HUES6 (cell line): ENCODE measurements around the gene IFIT5.
"Not testable (repeated sequence)": the region's sequence is repeated elsewhere in the genome, so short reads cannot be mapped to it uniquely, and the experiment has no call there.

ENCODE experiments used
- H3K27ac ChIP-seq: 2 replicates; pipeline ENCODE4 v1.7.0; 2013; ENCODE audit warnings: low read depth, mild to moderate bottlenecking, low read length, inconsistent platforms
- H3K27me3 ChIP-seq: 2 replicates; pipeline ENCODE4 v1.6.1; 2013; ENCODE audit warnings: low read length; ENCODE audit not compliant: control insufficient read depth, insufficient read depth
- H3K36me3 ChIP-seq: 2 replicates; pipeline ENCODE4 v1.6.1; 2013; ENCODE audit warnings: low read length; ENCODE audit not compliant: control insufficient read depth, insufficient read depth
- H3K4me1 ChIP-seq: 2 replicates; pipeline ENCODE4 v1.6.1; 2013; ENCODE audit warnings: low read length; ENCODE audit not compliant: control insufficient read depth, insufficient read depth
- H3K4me3 ChIP-seq: 2 replicates; pipeline ENCODE4 v1.5.1; 2013; ENCODE audit warnings: low read depth, low read length
- H3K9ac ChIP-seq: one replicate; pipeline ENCODE4 v1.6.1; 2013; ENCODE audit warnings: mild to moderate bottlenecking, low read length
- H3K9me3 ChIP-seq: 2 replicates; pipeline ENCODE4 v1.6.1; 2013; ENCODE audit warnings: low read depth, low read length; ENCODE audit not compliant: control insufficient read depth, insufficient read depth

IFIT5 gene

DNA sequence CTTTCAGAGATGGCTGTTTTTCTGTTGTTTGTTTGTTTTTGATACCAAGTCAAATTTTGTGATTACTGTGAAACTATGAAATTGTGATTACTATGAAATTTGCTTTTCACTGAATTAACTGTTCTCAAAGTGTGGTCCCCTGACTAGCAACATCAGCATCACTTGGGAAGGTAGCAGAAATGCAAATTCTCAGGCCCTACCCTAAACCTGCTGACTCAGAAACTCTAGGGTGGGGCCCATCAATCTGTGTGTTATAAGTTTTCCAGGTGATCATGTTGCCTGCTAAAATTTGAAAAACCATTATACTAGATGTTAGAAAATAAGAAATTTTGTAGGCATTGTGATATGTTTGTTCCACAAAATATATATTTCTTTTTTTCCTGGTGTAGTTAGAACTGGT is 35.3 kb upstream of the IFIT5 start:
- no peaks in the 10 kb centered on the region for H3K27me3 ChIP-seq
- H3K9ac ChIP-seq: no peak overlapping the region
- no peak overlapping the region for H3K27ac ChIP-seq
- no peaks in the 10 kb centered on the region for H3K36me3 ChIP-seq
- peaks cover 2% of the 10 kb centered on the region; the same call in 1 of the 2 replicates for H3K4me1 ChIP-seq
- no peaks in the 10 kb centered on the region for H3K9me3 ChIP-seq
- no peak overlapping the region for H3K4me3 ChIP-seq

- no peak overlapping the region for H3K4me3 ChIP-seq
Measured at GRCh38 chr10:89382757-89383156, 31.6 kb upstream of the IFIT5 start.

GRCh38 chr10:89384474-89385340 is 29.7 kb upstream of the IFIT5 start:
- H3K27ac ChIP-seq: no peak overlapping the region
- no peaks in the 10 kb centered on the region for H3K9me3 ChIP-seq
- no peak overlapping the region for H3K4me3 ChIP-seq
- peaks cover 15% of the 10 kb centered on the region for H3K4me1 ChIP-seq
- no peaks in the 10 kb centered on the region for H3K27me3 ChIP-seq
- no peak overlapping the region for H3K9ac ChIP-seq
- H3K36me3 ChIP-seq: no peaks in the 10 kb centered on the region

More at GRCh38 chr10:89382757-89383156, 31.6 kb upstream of the IFIT5 start:
- H3K27me3 ChIP-seq: no peaks in the 10 kb centered on the region
- peaks cover 17% of the 10 kb centered on the region for H3K4me1 ChIP-seq
- no peak overlapping the region for H3K9ac ChIP-seq
- H3K27ac ChIP-seq: no peak overlapping the region
- H3K36me3 ChIP-seq: no peaks in the 10 kb centered on the region
- no peaks in the 10 kb centered on the region for H3K9me3 ChIP-seq

DNA sequence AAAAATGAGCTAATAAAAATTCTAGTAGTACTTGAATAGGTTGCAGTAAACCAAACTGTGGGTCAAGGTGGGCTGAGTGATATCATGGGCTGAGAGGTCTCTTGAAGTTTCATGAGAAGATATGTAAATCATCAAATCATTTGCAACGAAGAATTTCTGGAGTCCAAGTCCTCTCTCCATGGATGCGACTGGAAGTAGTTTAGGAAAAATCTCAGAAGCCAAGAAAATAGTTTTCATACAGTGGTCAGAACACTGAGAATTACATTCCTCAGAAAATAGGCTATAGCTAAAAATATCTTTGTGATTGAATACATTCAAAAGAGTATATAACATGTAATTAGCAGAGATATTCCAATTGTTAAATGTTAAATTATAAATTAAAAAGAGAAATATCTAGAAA is 25.6 kb upstream of the IFIT5 start:
- Histone ChIP-seq H3K4me3 (no peak overlapping the region), H3K27me3 (no peaks in the 10 kb centered on the region), H3K36me3 (no peaks in the 10 kb centered on the region), H3K27ac (no peak overlapping the region), H3K9me3 (no peaks in the 10 kb centered on the region), H3K9ac (no peak overlapping the region), H3K4me1 (peaks cover 26% of the 10 kb centered on the region)

DNA sequence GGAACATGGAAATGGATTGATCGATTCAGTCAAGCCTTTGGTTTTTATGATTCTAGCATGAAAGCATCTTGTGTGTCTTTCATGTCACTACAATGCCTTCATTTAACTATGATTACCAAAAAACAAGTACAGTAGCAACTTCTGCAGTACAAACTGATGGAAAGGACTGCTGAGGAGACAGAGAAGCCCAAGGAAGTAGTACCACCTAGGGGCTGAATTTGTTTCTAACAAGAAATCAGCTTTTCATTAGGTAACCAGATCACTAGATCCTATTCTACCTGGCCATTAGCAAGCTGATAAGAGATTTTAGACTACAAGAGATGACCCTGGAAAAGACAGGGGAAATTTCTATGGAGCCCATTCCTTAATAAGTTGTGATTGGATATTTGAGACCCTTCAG is 25.1 kb upstream of the IFIT5 start:
- no peak overlapping the region for H3K27ac ChIP-seq
- H3K4me3 ChIP-seq: no peak overlapping the region
- no peaks in the 10 kb centered on the region for H3K9me3 ChIP-seq
- no peaks in the 10 kb centered on the region for H3K27me3 ChIP-seq
- H3K4me1 ChIP-seq: peaks cover 26% of the 10 kb centered on the region
- H3K9ac ChIP-seq: no peak overlapping the region
- no peaks in the 10 kb centered on the region for H3K36me3 ChIP-seq

GRCh38 chr10:89390476-89391225 is 23.7 kb upstream of the IFIT5 start:
- Histone ChIP-seq H3K9me3 (no peaks in the 10 kb centered on the region), H3K4me1 (peaks cover 21% of the 10 kb centered on the region), H3K4me3 (no peak overlapping the region), H3K36me3 (no peaks in the 10 kb centered on the region), H3K27me3 (no peaks in the 10 kb centered on the region), H3K9ac (no peak overlapping the region), H3K27ac (no peak overlapping the region)

DNA sequence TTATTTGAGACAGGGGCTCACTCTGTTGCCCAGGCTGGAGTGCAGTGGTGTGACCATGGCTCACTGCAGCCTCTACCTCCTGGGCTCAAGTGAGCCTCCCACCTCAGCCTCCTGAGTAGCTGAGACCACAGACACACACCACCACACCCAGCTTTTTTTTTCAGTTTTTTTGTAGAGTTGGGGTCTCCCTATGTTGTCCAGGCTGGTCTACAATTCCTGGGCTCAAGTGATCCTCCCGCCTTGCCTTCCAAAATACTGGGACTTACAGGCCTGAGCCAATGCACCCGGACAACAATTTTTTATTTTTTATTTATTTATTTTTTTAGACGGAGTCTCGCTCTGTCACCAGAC is 23.2 kb upstream of the IFIT5 start:
- peaks cover 17% of the 10 kb centered on the region for H3K4me1 ChIP-seq
- not testable (repeated sequence) for H3K9ac ChIP-seq, H3K27ac ChIP-seq, H3K4me3 ChIP-seq, H3K9me3 ChIP-seq, H3K36me3 ChIP-seq, H3K27me3 ChIP-seq

DNA sequence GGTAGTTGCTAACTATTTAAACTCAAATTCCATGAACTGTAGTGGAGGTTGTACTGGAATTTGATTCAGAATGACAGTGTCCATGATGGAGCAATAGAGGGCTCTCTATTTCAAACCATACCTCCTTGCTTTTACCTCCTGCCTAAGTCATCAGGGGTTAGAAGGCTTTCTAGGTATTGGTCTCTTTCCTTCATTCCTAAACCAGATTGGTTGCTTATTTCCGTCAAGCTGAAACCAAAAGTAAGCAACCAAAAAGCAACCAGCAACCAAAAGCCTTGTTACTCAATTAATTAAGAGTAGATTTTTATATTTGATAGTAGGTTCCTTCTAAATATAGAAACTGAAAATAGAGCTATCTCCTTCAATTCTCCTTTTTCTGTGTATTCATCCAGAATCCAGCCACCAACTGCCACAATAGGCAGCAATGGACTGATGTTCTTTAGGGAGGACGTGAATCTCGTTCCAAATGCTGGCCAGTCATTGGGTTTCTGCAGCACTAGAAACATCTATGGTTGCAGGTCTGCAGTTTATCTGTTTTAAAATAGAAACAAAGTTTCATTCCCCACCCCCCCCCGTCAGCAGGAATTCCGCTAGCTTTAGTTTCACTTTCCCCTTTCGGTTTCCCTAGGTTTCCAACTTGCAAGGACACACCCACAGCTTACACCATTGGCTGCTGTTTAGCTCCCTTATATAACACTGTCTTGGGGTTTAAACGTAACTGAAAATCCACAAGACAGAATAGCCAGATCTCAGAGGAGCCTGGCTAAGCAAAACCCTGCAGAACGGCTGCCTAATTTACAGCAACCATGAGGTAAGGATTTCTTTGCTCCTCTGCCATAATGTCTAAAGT is 22.2 kb upstream of the IFIT5 start, which contains the start of gene IFIT1:
Gene IFIT1, plus strand, starts transcription at position 717 of the 850 bp plus-strand sequence. Its CDS starts 90 bp downstream, at position 807.
- H3K27ac ChIP-seq: no peak within 1 kb of the TSS

GRCh38 chr10:89392974-89393373 is 21.4 kb upstream of the IFIT5 start:
- Histone ChIP-seq H3K36me3 (no peaks in the 10 kb centered on the region), H3K27ac (no peak overlapping the region), H3K27me3 (no peaks in the 10 kb centered on the region), H3K4me1 (peaks cover 10% of the 10 kb centered on the region), H3K4me3 (peak overlapping the region; percentile 66), H3K9ac (no peak overlapping the region), H3K9me3 (peaks cover 5% of the 10 kb centered on the region; the same call in 1 of the 2 replicates)

More for the DNA sequence above, 22.2 kb upstream of the IFIT5 start, which contains the start of gene IFIT1:
- peak within 1 kb of the TSS; percentile 19 for H3K9ac ChIP-seq
- H3K9me3 ChIP-seq: no peaks in the 10 kb centered on the region
- H3K4me3 ChIP-seq: peak within 1 kb of the TSS; percentile 66
- H3K27me3 ChIP-seq: no peaks in the 10 kb centered on the region
- H3K36me3 ChIP-seq: no peaks in the 10 kb centered on the region
- peaks cover 10% of the 10 kb centered on the region for H3K4me1 ChIP-seq

DNA sequence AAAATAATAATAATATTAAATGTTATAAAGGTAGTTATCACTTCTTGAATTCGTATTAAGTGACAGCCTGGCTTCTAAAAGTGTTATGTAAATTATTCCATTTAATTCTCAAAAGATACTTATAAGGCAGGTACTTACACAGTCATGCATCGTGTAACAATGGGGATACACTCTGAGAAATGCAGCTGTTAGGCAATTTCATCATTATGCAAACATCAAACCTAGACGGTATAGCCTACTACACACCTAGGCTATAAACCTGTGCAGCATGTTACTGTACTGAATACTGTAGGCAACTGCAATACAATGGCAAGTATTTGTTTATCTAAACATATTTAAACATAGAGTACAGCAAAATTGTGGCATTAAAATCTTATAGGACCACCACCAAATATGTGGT is 20.5 kb upstream of the IFIT5 start:
- no peak overlapping the region for H3K9ac ChIP-seq
- no peaks in the 10 kb centered on the region for H3K36me3 ChIP-seq
- H3K9me3 ChIP-seq: peaks cover 12% of the 10 kb centered on the region; the same call in 1 of the 2 replicates
- H3K4me3 ChIP-seq: no peak overlapping the region
- H3K4me1 ChIP-seq: peaks cover 10% of the 10 kb centered on the region
- H3K27me3 ChIP-seq: no peaks in the 10 kb centered on the region
- H3K27ac ChIP-seq: no peak overlapping the region
